A549 (cell line): ENCODE measurements around the gene KIF13A.

Experiments
- CTCF ChIP-seq: fragments of >200 bp; sonication (Bioruptor Twin); formaldehyde crosslinking; IDR thresholded peaks from 3 replicates; pipeline ENCODE4 v1.5.1; 2016
- JUN ChIP-seq, 2 experiments: fragments of >200 bp; sonication (Bioruptor Twin); formaldehyde crosslinking; IDR thresholded peaks; 2 replicates in 1 of 2; 3 replicates in 1 of 2; pipeline ENCODE4 v1.6.1; 2016 to 2017

DNA sequence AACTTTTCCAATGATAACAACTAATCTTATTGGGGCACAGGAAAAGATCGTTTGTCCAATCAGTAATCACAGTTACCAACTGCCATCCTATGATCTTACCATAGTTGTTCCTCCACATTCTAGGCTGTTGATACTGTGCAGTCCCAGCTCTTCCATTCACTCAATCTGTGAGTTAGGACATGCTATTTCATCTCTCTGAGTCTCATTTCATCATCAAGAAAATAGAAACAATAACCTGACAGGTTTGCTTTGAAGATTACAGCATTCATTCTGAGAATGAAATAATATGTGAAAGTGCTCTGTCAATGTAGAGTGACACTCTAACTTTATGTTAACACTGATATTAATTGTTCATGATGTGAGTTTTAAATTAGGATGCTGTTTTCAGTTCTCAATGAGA lies 89.8 kb downstream of the KIF13A start:
- TF ChIP-seq CTCF: no peak
- no peak for TF ChIP-seq JUN (IDR thresholded peaks at IDR 0.05)
